Naive thymus-derived CD8-positive, alpha-beta T cell (primary cell): ENCODE data around the gene MINPP1. TPM values are rescaled to one million over a fixed set of nuclear protein-coding genes. Genes with fewer than 3 reads are reported as not detected.

Experiments used
- microRNA-seq: library from miRNA; unstranded; fragments of <30 nt; microRNA quantifications from one replicate; pipeline ENCODE4 v1.2.0, GENCODE V29; 2022; ENCODE audit warnings: borderline microRNAs expressed
- polyA plus RNA-seq, 3 donors: library from polyadenylated mRNA; unstranded; fragments of 300-500 nt; fragmentation: Illumina TruSeq; gene quantifications; one replicate each; pipeline ENCODE4 v1.2.3, GENCODE V29; 2021
- total RNA-seq, 8 experiments: library from RNA in 2 of 8; stranded (reverse) in 2 of 8; gene quantifications; one replicate each; pipeline ENCODE4 v1.2.3 and lab custom pipeline; 2021 to 2026

Gene MINPP1
- total and polyA plus RNA-seq, 5 experiments from 2014 or later = 5.0 to 8.4 (median 6.6) TPM

Small RNAs within 50 kb of the gene (microRNA-seq; reads per million reads assigned to microRNA genes)
- not detected for gene MIR4678

Other genes with a start within 250 kb of the MINPP1 start
- 1 to 10 TPM; 5.8 to 6.6 TPM for gene NUTM2D, start 147.1 kb upstream of the MINPP1 start, total RNA-seq
- gene NUTM2D, start 147.1 kb upstream of the MINPP1 start, polyA plus RNA-seq = under 1 TPM in 2 of 3 donors, not detected in 1; 0.15 TPM
- gene PAPSS2, start 155.0 kb downstream of the MINPP1 start, total RNA-seq = under 1 TPM in 1 of 2 experiments, not detected in 1; 0.70 TPM
- gene PAPSS2, start 155.0 kb downstream of the MINPP1 start, polyA plus RNA-seq = under 1 TPM in 2 of 3 donors, not detected in 1; 0.05 to 0.08 TPM